ENCODE data around the gene DTNBP1.
A peak's percentile ranks its signal among the peaks of the same experiment; 100 is the strongest.

DTNBP1 gene

DNA sequence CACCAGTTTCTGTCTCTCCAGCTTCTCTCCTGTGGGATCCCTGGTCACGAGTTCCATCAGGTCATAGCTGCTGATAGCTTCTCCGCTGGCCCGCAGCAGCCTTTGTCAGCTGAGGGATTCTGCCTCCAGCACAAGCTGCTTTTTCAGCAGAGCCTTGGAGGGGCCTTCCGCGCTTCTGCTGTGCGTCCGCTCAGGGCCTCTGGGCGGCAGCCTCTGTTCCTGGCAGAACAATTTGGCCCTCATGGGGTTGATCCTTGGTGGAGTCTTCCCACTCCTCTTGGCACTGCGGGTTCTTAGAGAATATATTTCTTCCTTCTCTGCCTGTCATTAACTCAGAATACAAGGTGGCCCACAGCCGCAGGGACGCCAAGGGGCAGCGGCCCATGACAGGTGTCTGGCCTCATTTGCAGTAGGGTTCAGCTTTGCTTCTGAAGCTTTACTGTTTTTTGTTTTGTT, 158.8 kb downstream of the DTNBP1 start:
- H3K27ac ChIP-seq, result peak overlapping the region; percentile 37; the same call in 1 of the 2 replicates
- H3K27me3 ChIP-seq, result no peaks in the 10 kb centered on the region
- H3K9me3 ChIP-seq, result no peaks in the 10 kb centered on the region
- H3K4me3 ChIP-seq, result no peak overlapping the region
- H3K4me1 ChIP-seq, result peaks cover 57% of the 10 kb centered on the region
- H3K4me2 ChIP-seq, result no peak overlapping the region
- TF ChIP-seq Cebpa-rat (IDR thresholded peaks at IDR 0.05), result no peak
- peaks cover 100% of the 10 kb centered on the region for H3K36me3 ChIP-seq
- peak overlapping the region; percentile 48; the same call in 1 of the 2 replicates for H3K9ac ChIP-seq
- peaks cover 100% of the 10 kb centered on the region for H4K20me1 ChIP-seq

DNA sequence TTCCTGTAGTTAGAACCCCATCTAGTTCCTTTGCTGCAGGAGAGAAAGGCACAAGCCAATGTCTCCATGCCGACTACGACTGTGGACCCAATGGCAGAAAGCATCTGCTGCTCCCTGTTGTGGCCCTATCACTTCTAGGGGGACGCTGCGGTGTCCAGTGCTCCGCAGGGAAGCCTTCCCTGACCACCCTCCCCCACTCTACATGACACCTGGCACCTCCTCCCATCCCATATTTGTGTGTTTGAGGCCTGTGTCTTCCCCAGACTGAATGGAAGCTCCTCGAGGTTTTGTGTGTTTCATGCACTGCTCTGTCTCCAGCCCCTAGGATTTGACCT, 159.5 kb downstream of the DTNBP1 start:
- H3K9me3 ChIP-seq, result no peaks in the 10 kb centered on the region
- H3K9ac ChIP-seq, result no peak overlapping the region
- H3K4me1 ChIP-seq, result peaks cover 64% of the 10 kb centered on the region
- no peak overlapping the region for H3K27ac ChIP-seq
- no peak for TF ChIP-seq Cebpa-rat (IDR thresholded peaks at IDR 0.05)
- H3K36me3 ChIP-seq, result peaks cover 100% of the 10 kb centered on the region
- H4K20me1 ChIP-seq, result peaks cover 100% of the 10 kb centered on the region
- H3K4me2 ChIP-seq, result no peak overlapping the region
- H3K27me3 ChIP-seq, result no peaks in the 10 kb centered on the region
- no peak overlapping the region for H3K4me3 ChIP-seq

DNA sequence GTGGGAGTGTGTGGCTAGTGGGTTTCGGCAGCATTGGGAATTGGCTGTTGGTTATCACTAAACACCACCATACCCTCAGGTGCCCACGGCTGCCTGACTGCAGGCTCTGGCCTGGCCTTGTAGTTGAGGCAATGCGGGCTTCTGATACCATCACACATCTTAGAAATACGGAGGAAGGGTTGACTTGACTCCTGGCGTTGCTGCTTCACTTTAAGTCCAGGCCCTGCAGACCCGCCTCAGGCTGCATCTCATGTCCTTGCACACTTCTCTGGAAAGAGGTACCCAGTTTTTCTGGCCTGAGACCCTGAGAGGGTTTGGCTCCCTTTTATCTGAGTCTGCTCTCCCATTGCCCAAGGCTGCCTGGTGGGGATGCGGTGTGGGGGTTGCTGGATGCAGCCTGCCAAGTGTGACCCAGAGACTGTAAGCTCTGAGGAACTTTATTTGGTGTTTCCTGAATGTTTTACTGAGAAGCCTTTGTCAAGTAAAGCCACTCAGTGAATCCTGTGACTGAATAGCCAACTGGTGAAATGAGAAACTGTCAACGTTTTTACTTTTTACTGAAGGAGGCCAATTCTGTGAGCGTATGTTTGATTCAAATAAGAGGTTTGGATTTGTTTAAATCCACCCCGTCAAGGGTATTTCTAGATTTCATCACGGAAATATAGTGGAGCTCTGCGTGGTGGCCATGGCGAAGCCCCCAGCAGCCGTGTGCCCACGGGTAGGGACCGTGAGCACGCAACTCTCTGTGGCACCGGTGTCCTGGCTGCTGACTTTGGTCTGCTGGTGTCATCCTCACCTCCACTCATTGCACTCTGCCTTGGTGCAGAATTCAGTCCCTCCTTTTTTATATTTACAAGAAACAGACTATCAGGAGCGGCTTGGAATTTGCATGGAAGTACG, 160.1 kb downstream of the DTNBP1 start:
- Histone ChIP-seq H4K20me1 (peaks cover 100% of the 10 kb centered on the region), H3K4me2 (no peak overlapping the region), H3K27me3 (no peaks in the 10 kb centered on the region), H3K4me1 (peaks cover 65% of the 10 kb centered on the region), H3K36me3 (peaks cover 100% of the 10 kb centered on the region), H3K9ac (no peak overlapping the region), H3K4me3 (no peak overlapping the region), H3K9me3 (no peaks in the 10 kb centered on the region), H3K27ac (no peak overlapping the region)
- TF ChIP-seq Cebpa-rat (IDR thresholded peaks at IDR 0.05), result no peak

DNA sequence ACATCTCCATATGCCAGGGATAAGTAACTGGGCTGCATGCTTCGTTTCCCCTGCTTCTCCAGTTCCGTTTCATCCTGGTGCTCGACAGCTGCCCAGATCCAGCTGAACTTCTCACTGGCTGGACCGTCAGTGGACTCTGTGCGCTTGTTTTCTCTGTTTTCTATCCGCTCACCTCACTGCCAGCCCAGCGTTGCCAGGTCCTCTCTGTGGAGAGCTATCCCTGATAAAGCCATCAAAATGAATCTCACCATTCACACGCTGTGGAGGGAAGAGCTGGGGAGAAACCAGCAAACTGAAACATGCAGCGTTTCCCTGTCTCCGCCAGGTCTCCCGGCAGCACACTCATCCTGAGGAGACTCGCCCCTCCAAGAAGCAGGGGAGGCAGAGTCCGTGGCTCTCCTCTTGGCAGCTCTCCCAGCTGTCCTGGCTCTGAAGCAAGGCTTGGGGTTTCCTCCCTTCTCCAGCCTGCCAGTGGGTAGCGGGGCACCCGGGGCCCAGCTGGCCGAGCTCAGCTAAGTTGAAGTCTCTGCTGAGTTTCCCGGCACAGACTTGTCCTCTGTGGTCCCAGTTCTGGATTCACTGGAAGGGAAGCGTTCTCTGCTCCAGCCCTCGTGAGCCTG, 160.9 kb downstream of the DTNBP1 start:
- Histone ChIP-seq H3K9me3 (no peaks in the 10 kb centered on the region), H3K9ac (no peak overlapping the region), H3K27ac (peak overlapping the region; percentile 9; the same call in 1 of the 2 replicates), H3K4me2 (peak overlapping the region; percentile 45), H3K27me3 (no peaks in the 10 kb centered on the region), H3K4me1 (peaks cover 65% of the 10 kb centered on the region), H4K20me1 (peaks cover 95% of the 10 kb centered on the region), H3K36me3 (peaks cover 100% of the 10 kb centered on the region), H3K4me3 (no peak overlapping the region)
- no peak for TF ChIP-seq Cebpa-rat (IDR thresholded peaks at IDR 0.05)

DNA sequence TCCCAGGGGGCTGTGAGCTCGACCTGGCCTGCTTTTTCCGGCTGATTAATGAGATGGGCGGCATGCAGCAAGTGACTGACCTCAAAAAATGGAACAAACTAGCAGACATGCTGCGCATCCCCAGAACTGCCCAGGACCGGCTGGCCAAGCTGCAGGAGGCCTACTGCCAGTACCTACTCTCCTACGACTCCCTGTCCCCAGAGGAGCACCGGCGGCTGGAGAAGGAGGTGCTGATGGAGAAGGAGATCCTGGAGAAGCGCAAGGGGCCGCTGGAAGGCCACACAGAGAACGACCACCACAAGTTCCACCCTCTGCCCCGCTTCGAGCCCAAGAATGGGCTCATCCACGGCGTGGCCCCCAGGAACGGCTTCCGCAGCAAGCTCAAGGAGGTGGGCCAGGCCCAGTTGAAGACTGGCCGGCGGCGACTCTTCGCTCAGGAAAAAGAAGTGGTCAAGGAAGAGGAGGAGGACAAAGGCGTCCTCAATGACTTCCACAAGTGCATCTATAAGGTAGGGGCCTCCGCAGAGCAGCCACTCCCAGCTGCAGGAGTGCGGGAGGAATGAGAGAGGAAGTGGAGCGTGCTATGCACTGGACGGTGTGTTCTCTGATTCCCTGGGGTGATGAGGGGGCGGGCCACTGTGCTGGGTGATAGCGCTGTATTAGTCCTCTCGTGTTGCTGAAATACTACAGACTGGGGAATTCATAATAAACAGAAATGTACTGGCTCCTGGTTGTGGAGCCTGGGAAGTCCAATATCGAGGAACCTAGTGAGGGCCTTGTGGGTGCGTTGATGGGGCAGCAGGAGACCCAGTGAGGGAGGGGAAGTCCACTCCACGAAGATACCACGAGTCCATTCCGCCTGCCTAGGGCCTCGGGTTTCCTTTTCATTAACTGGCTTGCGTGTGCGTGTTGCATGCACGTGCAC, 161.7 kb downstream of the DTNBP1 start:
- Histone ChIP-seq H4K20me1 (peaks cover 87% of the 10 kb centered on the region), H3K36me3 (peaks cover 100% of the 10 kb centered on the region)

DNA sequence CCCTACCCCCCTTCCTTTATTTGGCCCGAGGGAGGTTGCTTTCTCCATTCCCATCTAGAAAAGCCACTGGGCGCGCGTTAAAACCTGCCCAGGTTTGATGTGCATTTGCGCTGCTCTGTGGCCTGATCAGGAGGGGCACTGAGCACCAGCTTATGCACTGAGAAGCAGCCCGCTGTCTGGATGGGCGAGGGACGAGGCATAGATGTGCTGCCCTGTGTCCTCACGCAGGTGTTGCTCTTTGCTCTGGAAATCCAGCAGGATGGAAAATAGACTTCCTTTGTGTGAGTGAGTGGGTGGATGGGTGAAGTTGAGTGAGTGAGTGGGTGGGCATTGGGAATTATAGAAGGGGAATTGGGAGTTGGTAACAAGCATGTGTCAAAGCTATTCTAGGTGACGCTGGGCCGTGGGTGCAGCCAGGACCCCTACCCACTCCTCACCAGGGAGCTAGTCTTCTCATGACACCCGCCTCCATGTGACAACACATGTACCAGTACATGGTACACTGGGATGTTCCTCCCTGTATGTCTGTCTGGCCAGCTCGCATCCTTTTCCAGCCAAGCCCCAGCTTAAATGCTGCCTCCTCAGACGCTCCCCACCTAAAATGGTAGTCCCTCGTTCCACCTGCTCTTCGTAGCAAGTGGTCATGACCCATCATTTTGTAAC, 162.6 kb downstream of the DTNBP1 start:
- Histone ChIP-seq H3K4me3 (no peak overlapping the region), H3K4me2 (peak overlapping the region; percentile 45), H3K27me3 (no peaks in the 10 kb centered on the region), H4K20me1 (peaks cover 83% of the 10 kb centered on the region), H3K9ac (no peak overlapping the region), H3K4me1 (peaks cover 65% of the 10 kb centered on the region), H3K9me3 (no peaks in the 10 kb centered on the region), H3K36me3 (peaks cover 100% of the 10 kb centered on the region), H3K27ac (no peak overlapping the region)
- no peak for TF ChIP-seq Cebpa-rat (IDR thresholded peaks at IDR 0.05)

More for the DNA sequence above, 161.7 kb downstream of the DTNBP1 start:
- peak overlapping the region; percentile 37; the same call in 1 of the 2 replicates for H3K27ac ChIP-seq
- no peaks in the 10 kb centered on the region for H3K9me3 ChIP-seq
- H3K27me3 ChIP-seq, result no peaks in the 10 kb centered on the region
- H3K4me2 ChIP-seq, result peak overlapping the region; percentile 45
- peaks cover 65% of the 10 kb centered on the region for H3K4me1 ChIP-seq
- no peak overlapping the region for H3K9ac ChIP-seq
- H3K4me3 ChIP-seq, result no peak overlapping the region
- no peak for TF ChIP-seq Cebpa-rat (IDR thresholded peaks at IDR 0.05)

DNA sequence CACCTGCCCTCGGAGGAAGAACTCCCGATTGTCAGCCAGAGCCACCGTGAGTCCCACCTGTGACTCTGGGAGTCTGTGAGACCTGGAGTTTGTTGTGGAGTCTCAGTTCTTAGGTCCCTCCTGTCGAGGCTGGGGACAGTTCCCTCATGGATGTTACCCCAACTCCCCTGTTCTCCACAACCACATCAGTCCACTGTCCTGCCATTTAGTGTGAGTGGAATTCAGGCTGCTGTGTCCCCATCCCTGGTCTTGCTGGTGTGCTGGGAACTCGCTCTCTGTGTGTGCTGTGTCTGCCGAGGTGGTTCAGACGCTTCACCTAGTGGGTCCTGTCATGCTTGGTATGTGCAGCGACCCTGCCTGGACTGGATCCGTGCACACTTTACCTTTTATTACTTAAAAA, 163.2 kb downstream of the DTNBP1 start:
- peaks cover 100% of the 10 kb centered on the region for H3K36me3 ChIP-seq
- H3K27ac ChIP-seq, result no peak overlapping the region
- H3K9ac ChIP-seq, result no peak overlapping the region
- no peaks in the 10 kb centered on the region for H3K9me3 ChIP-seq
- no peaks in the 10 kb centered on the region for H3K27me3 ChIP-seq
- H4K20me1 ChIP-seq, result peaks cover 83% of the 10 kb centered on the region
- no peak for TF ChIP-seq Cebpa-rat (IDR thresholded peaks at IDR 0.05)
- no peak overlapping the region for H3K4me3 ChIP-seq
- H3K4me1 ChIP-seq, result peaks cover 63% of the 10 kb centered on the region
- H3K4me2 ChIP-seq, result no peak overlapping the region; the same call in 1 of the 2 replicates

DNA sequence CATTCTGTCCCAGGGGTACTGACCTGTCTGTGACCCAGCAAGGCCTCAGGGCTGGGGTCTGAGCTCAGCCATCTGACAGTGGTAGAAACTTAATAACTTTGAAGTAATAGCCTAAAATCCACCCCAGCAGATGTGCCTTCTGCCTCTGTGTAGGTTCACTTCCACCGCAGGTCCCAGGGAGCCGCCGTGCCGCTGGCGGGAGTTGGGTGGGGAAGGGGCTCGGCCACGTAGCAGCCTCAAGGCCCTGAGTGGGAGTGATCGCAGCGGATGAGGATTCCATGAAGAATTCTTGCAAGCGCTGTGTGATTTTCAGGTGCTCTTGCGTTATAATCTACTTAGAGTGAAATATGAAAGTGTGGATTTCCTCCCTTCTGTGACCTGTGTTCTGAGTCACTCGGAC, 163.7 kb downstream of the DTNBP1 start:
- peaks cover 100% of the 10 kb centered on the region for H3K36me3 ChIP-seq
- TF ChIP-seq Cebpa-rat (IDR thresholded peaks at IDR 0.05), result no peak
- no peaks in the 10 kb centered on the region for H3K27me3 ChIP-seq
- no peak overlapping the region for H3K27ac ChIP-seq
- no peaks in the 10 kb centered on the region for H3K9me3 ChIP-seq
- H3K4me1 ChIP-seq, result peaks cover 58% of the 10 kb centered on the region
- H3K9ac ChIP-seq, result no peak overlapping the region
- H4K20me1 ChIP-seq, result peaks cover 83% of the 10 kb centered on the region
- H3K4me2 ChIP-seq, result no peak overlapping the region
- no peak overlapping the region for H3K4me3 ChIP-seq

DNA sequence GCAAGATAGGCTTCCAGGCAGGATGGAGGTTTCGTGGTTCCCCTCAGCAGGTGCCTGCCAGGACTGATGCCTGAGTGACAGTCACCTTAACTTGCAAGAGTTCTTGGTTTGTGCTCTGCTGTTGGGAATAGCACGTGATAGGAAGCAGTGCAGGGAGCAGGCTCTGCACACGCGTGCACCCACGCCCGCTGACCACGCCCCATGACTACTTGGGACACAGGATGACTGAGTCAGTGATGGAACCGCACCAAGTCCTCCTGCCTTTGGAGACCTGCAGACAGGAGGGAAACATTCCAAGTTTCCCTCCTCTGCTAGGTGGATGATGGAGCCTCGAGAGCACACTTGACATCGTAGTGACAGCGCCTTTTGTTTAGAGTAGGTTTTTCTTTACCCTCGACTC, 164.2 kb downstream of the DTNBP1 start:
- H3K4me3 ChIP-seq, result no peak overlapping the region
- no peak for TF ChIP-seq Cebpa-rat (IDR thresholded peaks at IDR 0.05)
- no peaks in the 10 kb centered on the region for H3K27me3 ChIP-seq
- no peaks in the 10 kb centered on the region for H3K9me3 ChIP-seq
- H4K20me1 ChIP-seq, result peaks cover 83% of the 10 kb centered on the region
- H3K36me3 ChIP-seq, result peaks cover 100% of the 10 kb centered on the region
- H3K4me1 ChIP-seq, result peaks cover 54% of the 10 kb centered on the region
- H3K4me2 ChIP-seq, result no peak overlapping the region
- no peak overlapping the region for H3K27ac ChIP-seq
- H3K9ac ChIP-seq, result no peak overlapping the region

Measured in BLaER1 (cell line).